ENCODE results near the gene ZNF878. TPM values are rescaled to one million over a fixed set of nuclear protein-coding genes. Genes with fewer than 3 reads are reported as not detected.

ZNF878 gene
- total RNA-seq, 2 donors from 2014 or later: 1.4 TPM; not detected in 1

- no peaks in the 10 kb centered on the region for H3K4me1 ChIP-seq (ENCODE audit: control insufficient read depth in 1 of 2, low read depth in 2 of 2)
- no peaks in the 10 kb centered on the region for H3K27me3 ChIP-seq (replicated peaks; ENCODE audit: insufficient read depth)
- H3K27ac ChIP-seq: no peak overlapping the region
- TF ChIP-seq, protein P1, sequence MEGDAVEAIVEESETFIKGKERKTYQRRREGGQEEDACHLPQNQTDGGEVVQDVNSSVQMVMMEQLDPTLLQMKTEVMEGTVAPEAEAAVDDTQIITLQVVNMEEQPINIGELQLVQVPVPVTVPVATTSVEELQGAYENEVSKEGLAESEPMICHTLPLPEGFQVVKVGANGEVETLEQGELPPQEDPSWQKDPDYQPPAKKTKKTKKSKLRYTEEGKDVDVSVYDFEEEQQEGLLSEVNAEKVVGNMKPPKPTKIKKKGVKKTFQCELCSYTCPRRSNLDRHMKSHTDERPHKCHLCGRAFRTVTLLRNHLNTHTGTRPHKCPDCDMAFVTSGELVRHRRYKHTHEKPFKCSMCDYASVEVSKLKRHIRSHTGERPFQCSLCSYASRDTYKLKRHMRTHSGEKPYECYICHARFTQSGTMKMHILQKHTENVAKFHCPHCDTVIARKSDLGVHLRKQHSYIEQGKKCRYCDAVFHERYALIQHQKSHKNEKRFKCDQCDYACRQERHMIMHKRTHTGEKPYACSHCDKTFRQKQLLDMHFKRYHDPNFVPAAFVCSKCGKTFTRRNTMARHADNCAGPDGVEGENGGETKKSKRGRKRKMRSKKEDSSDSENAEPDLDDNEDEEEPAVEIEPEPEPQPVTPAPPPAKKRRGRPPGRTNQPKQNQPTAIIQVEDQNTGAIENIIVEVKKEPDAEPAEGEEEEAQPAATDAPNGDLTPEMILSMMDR (IDR thresholded peaks at IDR 0.05): no peak
- H3K36me3 ChIP-seq: peaks cover 55% of the 10 kb centered on the region
- no peak overlapping the region for H3K4me3 ChIP-seq
- ATAC-seq (ENCODE audit: insufficient number of reproducible peaks, low FRiP score, low read depth) (no peak), DNase-seq (ENCODE audit: low spot score) (no peak)
- peaks cover 70% of the 10 kb centered on the region for H3K9me3 ChIP-seq
Measured at GRCh38 chr19:12015753-12016116, 37.0 kb downstream of the ZNF878 start.

- peak overlapping the region; percentile 1 for H3K4me3 ChIP-seq
- H3K36me3 ChIP-seq: peaks cover 55% of the 10 kb centered on the region
- ATAC-seq (ENCODE audit: insufficient number of reproducible peaks, low FRiP score, low read depth): no peak
Measured at GRCh38 chr19:12015015-12015752, 37.6 kb downstream of the ZNF878 start.

GRCh38 chr19:12000152-12000981 is 52.4 kb downstream of the ZNF878 start:
- H3K4me3 ChIP-seq: no peak overlapping the region
- no peaks in the 10 kb centered on the region for H3K9me3 ChIP-seq
- no peaks in the 10 kb centered on the region for H3K27me3 ChIP-seq (replicated peaks; ENCODE audit: insufficient read depth)
- TF ChIP-seq, protein P1 (IDR thresholded peaks at IDR 0.05): no peak
- ATAC-seq (ENCODE audit: insufficient number of reproducible peaks, low FRiP score, low read depth) (no peak), DNase-seq (ENCODE audit: low spot score) (no peak)
- H3K36me3 ChIP-seq: peaks cover 8% of the 10 kb centered on the region
- H3K27ac ChIP-seq: no peak overlapping the region
- H3K4me1 ChIP-seq (ENCODE audit: control insufficient read depth in 1 of 2, low read depth in 2 of 2): no peaks in the 10 kb centered on the region

More at GRCh38 chr19:12015015-12015752, 37.6 kb downstream of the ZNF878 start:
- DNase-seq (ENCODE audit: low spot score): no peak
- Histone ChIP-seq H3K9me3 (peaks cover 71% of the 10 kb centered on the region), H3K4me1 (ENCODE audit: control insufficient read depth in 1 of 2, low read depth in 2 of 2) (no peaks in the 10 kb centered on the region), H3K27me3 (replicated peaks; ENCODE audit: insufficient read depth) (no peaks in the 10 kb centered on the region), H3K27ac (no peak overlapping the region)
- TF ChIP-seq, protein P1 (IDR thresholded peaks at IDR 0.05): no peak

DNA sequence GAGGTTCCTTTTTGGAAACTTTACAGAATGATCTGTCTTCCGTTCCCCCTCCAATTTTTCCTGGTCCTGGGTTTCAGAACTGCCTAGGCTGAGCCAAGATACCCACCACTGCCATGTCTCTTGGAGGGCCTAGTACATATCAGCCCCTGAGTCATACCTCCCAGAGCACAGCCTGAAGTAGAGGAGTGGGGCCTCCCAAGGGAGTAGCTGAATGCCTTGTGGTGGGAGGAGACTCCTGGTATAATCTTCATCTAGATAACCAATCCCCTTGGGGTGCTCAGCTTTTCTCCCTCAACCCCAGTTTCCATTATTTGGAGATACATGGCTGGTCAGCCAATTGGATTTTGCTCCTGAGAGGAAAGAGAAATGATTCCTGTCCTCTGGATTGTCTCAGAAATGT is 57.6 kb downstream of the ZNF878 start:
- no peak overlapping the region for H3K27ac ChIP-seq
- H3K4me1 ChIP-seq (ENCODE audit: control insufficient read depth in 1 of 2, low read depth in 2 of 2): no peaks in the 10 kb centered on the region
- no peaks in the 10 kb centered on the region for H3K36me3 ChIP-seq
- H3K4me3 ChIP-seq: no peak overlapping the region
- ATAC-seq (ENCODE audit: insufficient number of reproducible peaks, low FRiP score, low read depth): no peak
- H3K9me3 ChIP-seq: no peaks in the 10 kb centered on the region
- no peak for DNase-seq (ENCODE audit: low spot score)
- TF ChIP-seq, protein P1 (IDR thresholded peaks at IDR 0.05): no peak
- H3K27me3 ChIP-seq (replicated peaks; ENCODE audit: insufficient read depth): no peaks in the 10 kb centered on the region

Other genes with a start within 250 kb of the ZNF878 start
- gene ZNF440, start 238.7 kb downstream of the ZNF878 start, total RNA-seq: 10 to 100 TPM in 1 of 2 donors, 1 to 10 TPM in 1; 7.3 to 23.5 TPM
- gene ZNF439, start 204.2 kb downstream of the ZNF878 start, total RNA-seq: 10 to 100 TPM; 13.8 to 28.2 TPM
- 10 to 100 TPM; 10.4 to 15.0 TPM for gene ZNF69, start 165.2 kb downstream of the ZNF878 start, total RNA-seq
- 10 to 100 TPM; 12.5 to 20.0 TPM for gene ZNF700, start 127.9 kb downstream of the ZNF878 start, total RNA-seq
- gene ZNF763, start 87.9 kb downstream of the ZNF878 start, total RNA-seq: 1 to 10 TPM; 2.3 to 5.9 TPM
- gene ZNF433, start 17.3 kb downstream of the ZNF878 start, total RNA-seq: 1 to 10 TPM; 6.6 to 7.0 TPM
- 1 to 10 TPM; 4.7 to 9.0 TPM for gene ZNF844, start 11.8 kb upstream of the ZNF878 start, total RNA-seq
- 1 to 10 TPM; 2.2 to 4.3 TPM for gene ZNF20, start 87.4 kb upstream of the ZNF878 start, total RNA-seq
- gene ZNF625, start 103.8 kb upstream of the ZNF878 start, total RNA-seq: 1 to 10 TPM; 3.1 to 7.3 TPM
- gene ZNF136, start 110.1 kb upstream of the ZNF878 start, total RNA-seq: 10 to 100 TPM; 12.7 to 27.7 TPM
- 10 to 100 TPM in 1 of 2 donors, 1 to 10 TPM in 1; 9.5 to 13.2 TPM for gene ZNF44, start 241.9 kb upstream of the ZNF878 start, total RNA-seq